ENCODE measurements around the gene KIF26B.

KIF26B gene

DNA sequence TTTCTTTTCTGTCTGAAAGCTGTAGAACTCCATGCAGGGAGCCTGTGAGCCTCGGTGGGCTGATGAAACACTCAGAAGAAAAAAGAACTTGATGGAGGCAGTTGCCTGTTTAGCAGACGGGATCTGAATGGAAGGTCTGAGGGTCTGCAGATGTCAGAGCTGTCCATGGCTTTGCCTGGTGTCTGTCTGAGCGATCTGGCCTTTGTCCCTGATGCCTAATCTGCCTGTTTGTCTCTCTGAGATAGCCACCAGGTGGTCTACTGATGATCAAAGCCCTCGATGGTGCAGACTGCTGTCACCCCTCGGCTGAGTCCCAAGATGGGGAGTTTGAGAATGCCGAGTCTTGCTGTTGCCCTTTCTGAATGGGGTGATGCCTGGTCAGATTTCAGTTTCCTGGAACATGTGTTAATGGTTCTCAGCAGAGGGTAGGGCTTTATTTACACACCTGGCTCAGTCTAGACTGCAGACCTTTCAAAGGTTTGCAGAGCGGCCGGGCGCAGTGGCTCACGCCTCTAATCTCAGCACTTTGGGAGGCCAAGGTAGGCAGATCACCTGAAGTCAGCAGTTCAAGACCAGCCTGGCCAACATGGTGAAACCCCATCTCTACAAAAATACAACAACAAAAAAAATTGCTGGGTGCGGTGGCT is 90.4 kb downstream of the KIF26B start:
- no peak for DNase-seq

DNA sequence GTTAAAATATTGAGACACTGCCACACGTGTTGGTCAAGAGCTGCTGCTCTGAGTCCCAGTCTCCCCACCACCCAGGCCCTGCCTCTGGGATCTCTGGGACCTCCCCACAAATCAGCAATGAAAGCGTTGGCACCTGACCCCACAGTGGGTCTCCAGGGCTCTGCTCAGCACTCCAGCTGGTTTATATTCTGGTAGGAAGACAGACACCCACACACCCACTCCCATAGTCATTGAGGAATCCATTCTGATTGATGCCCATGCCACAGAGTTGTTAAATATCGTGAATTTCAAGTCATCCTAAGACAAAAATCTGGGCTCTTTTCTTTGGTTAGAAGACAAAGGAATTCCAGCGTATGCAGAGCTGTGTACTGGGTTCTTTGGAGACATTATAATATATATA is 91.6 kb downstream of the KIF26B start:
- DNase-seq: no peak

DNA sequence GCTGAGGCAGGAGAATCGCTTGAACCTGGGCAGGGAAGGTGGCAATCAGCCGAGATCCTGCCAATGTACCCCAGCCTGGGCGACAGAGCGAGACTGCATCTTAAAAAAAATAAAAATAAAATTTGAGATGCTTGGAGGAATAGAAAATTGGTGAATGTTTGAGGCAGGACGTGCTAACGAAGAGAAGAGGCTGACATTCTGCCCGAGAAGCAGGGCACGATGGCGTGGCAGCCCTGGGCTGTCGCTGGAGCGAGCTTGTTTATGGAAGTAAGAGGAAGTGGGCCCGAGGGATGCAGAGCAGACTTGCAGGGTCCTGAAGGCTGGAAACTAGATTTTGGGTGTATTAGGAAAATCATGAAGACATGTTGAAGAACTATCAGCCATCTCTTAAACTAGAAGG is 92.6 kb downstream of the KIF26B start:
- no peak for DNase-seq

DNA sequence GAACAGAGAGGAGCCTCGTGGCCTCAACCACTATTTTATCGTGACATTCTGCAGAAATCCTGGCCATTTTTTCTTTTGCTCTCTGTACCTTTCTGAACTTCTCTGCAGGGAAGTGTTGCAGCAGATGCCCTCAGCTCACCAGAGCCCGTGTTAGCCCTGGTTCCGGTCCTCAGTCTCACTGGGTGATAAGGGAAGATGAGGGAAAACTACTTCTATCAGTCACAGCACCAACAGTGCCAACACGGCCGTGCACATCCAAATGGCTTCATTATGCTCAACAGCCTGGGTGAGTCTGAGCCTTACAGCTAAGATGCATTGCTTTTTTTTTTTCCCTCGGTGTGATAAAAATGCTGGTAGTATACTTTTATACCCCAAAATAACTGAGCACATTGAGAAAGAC is 93.0 kb downstream of the KIF26B start:
- DNase-seq: no peak

DNA sequence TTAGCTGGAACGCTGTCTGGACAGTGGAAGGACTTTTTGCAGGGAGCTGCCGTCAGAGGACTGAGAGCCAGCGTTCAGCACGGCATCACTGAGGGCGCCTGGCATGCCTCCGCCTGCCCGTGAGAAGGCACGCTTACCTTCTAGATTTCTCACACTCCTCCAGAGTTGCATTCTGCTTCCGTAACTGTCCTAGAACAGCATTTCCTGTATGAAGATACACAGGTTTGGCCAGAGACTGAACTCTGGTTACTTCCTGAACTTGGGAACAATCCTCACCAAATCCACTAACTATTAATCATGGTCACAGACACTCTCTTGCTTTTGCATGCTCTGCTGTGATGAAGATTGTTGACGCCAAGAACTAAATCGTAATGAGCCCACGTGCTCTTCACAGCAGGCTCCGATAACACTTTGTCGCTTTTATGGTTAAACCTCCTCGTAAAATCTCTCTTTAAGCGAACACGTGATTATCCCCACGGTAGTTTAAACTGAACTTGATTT is 93.5 kb downstream of the KIF26B start:
- DNase-seq: no peak

DNA sequence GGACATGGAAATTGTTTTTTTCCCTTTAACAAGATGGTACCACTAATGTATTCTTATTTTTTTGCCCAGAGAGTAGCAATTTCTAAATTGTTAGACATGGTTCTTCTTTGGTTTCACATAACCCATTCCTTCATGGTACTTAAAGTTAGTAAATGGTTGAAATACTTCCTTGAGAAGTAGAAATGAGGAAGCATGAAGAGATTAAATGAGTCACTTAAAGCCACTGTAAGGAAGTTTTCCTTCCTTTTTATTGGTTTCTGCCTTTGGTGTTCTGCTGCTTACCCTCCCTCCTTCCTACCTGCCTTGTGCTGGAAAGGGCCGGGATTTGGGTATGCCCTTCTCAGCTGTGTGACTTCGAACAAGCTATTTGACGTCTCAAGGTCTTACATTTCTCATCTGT is 101.0 kb downstream of the KIF26B start:
- no peak for DNase-seq

DNA sequence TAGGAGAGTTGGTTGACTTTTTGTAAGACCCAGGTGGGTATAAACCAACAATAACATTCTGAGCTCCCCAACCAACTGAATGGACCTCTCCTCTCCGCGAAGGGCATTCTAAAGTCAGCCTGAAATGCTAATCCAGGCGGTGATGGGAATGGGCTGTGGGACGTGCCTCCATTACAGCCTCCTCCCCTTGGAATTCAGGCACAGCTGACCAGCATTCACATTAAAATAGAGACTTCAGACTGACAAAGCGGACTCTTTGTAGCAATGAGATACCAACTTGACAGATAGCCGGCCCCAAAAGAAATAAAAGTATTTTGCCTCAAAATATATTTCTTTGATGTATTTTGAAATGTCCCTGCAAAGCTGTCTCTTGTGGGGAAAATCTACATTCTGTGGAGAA is 101.7 kb downstream of the KIF26B start:
- no peak for DNase-seq

DNA sequence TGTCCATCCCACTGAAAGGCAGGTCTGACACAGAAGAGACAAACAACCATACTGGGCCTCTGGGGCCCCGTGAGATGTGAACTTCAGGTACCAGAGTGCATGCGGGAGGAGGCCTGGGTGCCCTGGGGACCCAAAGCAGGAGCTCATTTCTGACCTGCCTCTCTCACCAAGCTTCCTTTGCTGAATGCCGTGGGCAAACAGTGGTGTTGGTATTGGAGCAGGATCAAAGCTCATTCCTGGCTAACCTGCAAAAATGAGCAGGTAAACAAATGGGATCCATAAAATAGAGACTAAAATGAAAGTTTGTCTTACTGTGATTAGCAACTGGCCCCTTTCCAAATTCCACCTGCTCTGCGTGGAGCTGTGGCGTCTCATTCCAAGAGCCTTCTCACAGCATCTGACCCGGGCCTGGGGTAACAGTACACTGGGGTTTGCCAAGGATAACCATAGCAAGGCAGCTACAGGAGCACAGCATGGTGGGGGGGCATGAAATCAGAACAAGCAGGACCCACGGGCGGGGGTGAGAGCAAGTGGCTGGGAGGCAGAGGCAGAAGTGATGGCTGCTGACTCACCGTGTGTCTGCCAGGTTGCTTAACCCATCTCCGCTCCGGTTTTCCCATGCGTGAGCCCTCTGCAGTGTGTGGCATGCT is 103.6 kb downstream of the KIF26B start:
- no peak for DNase-seq

DNA sequence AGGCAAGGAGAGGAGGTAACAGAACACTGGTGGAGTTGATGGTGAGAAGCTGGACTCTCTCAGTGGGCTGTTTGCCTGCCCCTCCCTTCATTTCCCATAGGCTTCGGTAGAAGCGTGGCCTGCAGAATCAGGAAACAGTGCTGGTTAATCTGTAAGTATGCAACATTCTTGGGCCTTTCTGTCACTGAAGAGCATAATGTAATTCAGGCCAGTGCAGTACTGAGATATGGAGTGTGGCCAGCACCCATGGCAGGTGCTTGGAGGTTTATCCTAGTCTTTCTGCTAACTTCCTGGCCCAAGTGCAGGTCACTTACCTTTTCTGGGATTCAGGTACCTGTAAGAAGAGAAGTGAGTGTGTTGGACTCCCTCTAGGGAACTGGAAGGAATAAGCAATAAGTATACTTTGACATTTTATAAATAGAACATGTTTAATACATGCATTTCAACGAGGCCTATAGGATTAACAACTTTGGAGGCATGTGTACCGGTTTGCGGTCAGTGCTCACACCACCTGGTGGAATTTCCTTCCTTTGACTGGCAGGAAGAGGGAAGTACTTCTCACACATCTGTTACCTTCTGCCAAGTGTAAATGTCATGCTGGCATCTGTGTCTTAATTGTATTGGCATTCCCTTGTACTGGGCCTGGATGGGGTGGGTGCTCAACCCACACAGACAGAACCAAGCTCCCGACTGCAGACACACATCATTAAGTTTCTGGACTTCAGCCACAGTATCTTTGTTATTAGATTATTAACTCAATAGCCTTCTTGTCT is 105.5 kb downstream of the KIF26B start:
- DNase-seq: no peak

DNA sequence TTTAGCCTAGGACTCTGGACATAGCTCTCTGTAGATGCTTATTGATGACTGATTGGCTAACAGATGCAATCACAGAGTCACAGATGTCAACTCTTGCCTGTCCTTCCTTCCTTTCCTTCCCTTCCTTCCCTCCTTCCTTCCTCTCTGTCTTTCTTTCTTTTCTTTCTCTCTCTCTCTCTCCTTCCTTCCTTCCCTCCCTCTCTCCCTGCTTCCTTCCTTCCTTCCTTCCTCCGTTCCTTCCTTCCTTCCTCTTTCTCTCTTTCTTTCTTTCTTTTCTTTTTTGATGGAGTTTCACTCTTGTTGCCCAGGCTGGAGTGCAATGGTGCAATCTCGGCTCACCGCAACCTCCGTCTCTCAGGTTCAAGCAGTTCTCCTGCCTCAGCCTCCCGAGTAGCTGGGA is 106.1 kb downstream of the KIF26B start:
- no peak for DNase-seq

DNA sequence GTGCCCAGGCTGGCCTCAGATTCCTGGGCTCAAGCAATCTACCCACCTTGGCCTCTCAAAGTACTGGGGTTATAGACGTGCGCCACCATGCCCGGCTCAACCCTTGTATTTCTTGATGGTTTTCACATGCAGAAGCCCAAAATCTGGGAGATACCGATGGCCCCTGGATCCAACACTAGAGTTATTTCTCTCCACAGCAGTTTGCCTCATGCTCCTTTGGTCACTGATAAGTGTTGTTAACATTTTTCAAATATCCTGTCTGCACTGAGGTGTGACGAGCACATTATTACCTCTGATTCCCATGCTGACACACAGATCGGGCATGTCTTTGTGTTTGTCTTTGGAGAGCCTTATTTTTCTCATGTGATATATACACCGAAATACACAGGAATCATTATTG is 107.0 kb downstream of the KIF26B start:
- no peak for DNase-seq

DNA sequence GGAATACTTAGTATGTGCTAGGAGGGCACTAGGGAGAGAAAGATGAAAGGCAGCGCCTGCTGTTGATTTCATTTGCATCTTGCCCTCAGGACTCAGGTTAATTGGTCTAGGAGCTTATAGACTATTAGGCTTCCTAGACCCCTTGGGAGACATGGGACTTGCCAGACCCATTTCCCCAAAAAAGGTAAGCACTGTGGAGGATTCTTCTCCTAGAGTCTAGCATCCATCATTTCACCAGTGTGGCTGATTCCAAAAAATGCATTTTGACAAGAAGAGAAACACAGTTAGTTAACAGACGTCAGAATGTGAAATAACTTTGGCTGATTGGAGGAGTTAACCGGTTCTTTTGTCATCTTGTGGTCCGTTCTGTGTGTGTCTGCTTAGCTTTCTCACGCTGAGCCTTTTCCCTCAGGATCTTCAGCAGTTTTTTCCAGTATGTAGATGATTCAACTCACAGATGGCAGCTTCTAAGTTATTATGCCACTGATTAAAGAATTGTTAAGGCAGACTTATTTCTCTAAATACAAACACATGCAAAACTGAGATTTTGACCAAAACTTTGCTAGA is 108.8 kb downstream of the KIF26B start:
- no peak for DNase-seq

DNA sequence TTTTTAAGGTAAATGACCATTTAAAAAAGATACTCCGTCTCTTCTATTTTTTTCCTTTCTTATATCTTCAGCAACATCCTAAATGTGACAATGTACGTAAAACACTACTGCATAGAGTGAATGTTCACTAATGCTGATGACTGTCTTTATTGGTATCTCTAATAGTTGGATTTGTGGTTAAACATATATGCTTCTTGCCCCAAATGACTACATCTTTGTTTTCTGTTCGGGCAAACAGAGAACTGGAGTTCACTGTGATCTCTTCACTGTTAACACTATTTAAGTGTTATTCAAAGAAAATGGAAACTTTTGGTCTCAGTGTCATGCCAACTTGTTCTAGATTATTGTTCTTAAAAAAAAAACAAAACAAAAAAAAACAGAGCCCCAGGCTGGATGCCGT is 109.4 kb downstream of the KIF26B start:
- no peak for DNase-seq

DNA sequence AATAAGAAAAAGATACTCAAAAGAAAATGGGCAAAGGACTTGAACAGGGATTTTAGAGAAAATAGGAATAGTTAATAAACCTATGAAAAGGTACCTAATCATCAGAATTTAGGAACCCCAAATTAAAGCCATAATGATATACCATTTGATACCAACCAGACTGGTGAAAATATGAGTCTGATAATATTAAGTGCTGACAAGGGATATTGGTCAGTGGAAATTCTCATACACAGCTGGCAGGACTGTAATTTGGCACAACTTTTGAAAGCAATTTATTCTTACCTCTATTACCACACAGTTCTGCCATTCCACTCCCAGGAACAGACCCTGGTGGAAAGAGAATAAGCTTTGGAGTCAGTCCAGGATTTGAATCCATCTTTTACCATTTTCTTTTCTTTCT is 111.3 kb downstream of the KIF26B start:
- no peak for DNase-seq

DNA sequence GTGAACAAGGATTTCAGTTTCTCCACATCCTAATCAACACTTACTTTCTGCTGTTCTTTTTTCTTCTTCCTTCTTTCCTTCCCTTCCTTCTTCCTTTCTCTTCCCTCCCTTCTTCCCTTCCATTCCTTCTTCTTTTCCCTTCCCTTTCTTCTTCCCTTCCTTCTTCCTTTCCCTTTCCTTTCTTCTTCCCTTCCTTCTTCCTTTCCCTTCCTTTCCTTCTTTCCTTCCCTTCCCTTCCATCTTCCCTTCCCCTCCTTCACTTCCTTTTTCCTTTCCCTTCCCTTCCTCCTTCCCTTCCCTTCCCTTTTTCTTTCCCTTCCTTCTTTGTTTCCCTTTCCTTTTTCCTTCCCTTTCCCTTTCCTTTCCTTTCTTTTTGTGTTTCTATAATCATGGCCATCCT is 115.3 kb downstream of the KIF26B start:
- no peak for DNase-seq

DNA sequence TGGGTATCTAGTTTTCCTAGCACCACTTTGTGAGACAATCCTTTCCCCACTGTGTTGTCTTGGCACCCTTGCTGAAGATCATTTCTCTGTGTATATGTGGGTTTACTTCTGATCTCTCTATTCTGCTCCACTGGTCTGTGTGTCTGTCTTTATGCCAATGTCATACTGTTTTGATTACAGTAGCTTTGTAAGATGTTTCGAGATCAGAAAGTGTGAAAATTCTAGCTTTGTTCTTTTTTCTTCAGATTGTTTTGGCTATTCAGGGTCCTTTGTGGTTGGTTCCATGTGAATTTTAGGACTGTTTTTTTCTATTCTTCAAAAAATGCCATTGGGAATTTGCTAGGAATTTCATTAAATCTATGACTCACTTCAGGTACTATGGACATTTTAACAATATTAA is 116.2 kb downstream of the KIF26B start:
- no peak for DNase-seq

DNA sequence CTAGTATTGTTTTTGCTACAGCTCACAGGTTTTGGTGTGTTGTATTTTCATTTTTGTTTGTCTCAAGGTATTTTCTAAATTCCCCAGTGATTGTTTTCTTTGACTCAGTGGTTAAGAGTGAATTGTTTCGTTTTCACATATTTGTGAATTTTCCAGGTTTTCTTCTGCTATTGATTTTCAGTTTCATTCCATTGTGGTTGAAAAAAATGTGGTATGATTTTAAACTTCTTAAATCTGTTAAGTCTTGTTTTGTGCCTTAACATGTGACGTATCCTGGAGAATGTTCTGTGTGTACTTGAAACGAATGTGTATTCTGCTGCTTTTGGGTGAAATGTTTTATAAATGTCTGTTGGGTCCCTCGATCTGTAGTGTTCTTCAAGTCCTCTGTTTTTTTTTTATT is 117.9 kb downstream of the KIF26B start:
- no peak for DNase-seq

DNA sequence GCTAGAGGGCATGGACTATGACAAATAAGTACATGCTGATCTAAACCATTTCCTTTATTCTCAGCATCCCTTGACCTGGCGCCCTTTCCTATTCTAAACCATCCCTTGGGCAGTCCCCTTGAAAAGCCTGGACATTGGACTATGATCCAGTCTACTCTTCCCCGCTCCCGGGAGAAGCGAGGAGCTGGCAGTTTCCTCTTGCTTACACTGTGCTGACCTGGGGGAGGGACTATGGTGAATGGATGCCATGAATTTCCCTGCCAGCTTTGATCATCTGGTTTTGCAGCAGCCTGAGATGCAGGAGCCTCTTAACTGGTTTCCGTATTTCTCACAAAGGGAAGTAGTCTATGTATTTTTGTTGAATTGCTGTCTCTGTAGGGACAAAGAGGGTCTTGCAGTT is 121.7 kb downstream of the KIF26B start:
- DNase-seq: no peak

DNA sequence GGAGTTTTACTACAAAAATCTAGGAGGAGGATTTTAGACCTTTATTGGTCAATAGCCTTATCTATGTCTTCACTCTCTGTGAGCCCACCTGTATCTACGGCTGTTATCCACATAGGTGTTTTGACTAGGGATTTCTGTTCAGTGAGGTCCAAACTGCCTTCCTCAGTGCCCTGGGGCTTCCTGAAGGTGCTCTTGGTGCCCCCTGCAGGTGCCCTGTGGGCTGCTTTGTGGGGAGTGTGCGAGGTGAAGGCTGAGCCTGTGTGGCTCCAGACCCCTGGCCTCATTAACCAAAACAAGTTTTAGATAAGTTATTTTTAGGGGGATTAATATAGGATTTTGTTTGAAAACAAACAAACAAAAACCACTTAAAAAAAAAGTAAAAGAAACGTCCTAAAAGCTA is 122.5 kb downstream of the KIF26B start:
- no peak for DNase-seq

DNA sequence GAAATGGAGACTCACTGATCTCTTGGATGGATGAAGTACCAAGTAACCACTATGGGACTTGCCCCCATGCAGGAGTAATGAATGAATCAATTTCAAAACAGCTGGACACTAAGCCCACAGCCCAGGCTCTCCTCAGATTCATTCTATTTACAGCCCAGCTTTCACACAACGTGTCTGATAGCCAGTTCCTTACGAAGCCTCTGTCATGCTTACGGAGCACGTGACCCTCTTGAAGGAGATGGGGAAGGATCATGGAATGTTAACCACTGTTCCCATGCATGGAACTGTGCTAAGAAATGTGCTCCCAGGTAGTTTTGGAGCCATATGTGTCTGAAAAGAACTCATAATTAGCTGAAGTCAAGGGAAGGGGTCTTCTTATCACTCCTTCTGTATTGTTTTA is 124.1 kb downstream of the KIF26B start:
- DNase-seq: no peak

DNA sequence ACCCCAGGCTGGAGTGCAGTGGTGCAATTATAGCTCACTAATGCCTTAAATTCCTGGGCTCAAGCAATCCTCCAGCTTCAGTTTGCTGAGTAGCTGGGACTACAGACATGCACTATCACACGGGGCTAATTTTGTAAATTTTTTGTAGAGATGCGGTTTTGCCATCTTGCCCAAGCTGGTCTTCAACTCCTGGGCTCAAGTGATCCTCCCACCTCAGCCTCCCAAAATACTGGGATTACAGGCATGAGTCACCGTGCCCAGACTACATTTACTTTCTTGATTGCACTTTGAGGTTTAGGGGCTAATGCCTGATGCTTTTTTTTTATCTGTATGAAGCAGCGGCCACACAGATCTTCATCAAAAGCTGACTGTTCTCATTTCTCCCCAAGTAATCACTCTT is 124.6 kb downstream of the KIF26B start:
- no peak for DNase-seq

DNA sequence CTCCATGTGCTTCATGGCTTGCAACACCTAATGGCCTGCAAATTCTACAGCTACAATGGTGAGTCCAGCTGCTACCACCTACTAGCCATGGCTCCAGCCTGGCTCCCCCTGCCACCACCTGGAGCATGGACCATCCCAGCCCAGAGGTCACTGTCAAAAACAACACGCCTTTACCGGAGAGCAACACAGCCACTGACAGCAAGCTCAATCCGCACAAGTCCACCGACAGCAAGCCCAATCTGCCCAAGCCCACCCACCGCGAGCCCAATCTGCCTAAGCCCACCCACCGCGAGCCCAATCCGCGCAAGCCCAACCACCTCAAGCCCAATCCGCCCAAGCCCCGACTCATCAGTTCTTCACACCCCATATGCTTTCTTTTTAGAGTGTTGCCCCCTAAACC is 128.2 kb downstream of the KIF26B start:
- no peak for DNase-seq

DNA sequence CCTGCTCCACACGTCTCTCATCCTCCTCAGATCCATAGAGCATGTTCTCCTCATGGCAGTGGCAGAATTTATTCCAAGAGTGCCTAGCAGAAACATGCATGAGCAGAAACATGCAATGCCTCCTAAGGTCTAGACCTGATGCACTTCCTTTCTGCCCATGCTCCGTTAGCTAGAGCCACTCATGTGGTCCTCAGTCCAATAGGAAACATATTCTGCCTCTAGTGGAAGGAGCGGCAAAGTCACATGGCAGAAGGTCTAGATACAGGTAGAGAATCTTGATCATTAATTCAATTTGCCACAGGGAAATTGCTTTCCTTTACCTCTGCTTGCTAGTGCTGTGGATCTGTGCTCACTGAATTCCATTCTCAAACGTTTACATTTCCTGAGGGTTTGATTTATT is 130.4 kb downstream of the KIF26B start:
- no peak for DNase-seq

DNA sequence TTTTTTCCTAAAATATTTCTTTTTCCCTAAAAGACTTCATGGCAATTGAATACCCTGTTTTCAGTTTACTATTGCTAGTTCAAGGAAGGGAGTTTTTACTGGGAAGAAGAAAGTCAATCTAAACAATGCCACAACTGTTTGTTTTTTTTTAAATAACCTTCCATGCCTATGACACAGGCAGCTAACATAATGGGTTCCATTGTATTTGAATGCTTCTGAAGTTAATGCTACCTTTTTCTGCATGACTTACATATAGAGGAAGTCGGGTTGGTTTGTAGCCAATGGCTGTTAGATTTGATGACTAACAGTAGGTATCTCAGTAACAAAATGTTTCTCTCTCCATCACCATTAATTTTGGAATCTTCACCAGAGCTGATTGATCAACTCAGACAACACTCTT is 134.0 kb downstream of the KIF26B start:
- no peak for DNase-seq
